Measurements from ENCODE around the gene ZNF181. TPM values are rescaled to one million over a fixed set of nuclear protein-coding genes. Genes with fewer than 3 reads are reported as not detected.

ZNF181 gene
- total RNA-seq, 1 experiment from 2014 or later: 13.1 TPM

Other genes starting within 250 kb of the ZNF181 start
- not detected in 2 replicates for gene SCGB2B2, start 57.1 kb upstream of the ZNF181 start, total RNA-seq (2014; rRNA removed; shearing (Covaris generic))
- 15.7 and 19.5 TPM in 2 replicates for gene ZNF302, start 56.6 kb upstream of the ZNF181 start, total RNA-seq (2014; rRNA removed; shearing (Covaris generic))
- 8.4 and 12.5 TPM in 2 replicates for gene ZNF599, start 39.0 kb downstream of the ZNF181 start, total RNA-seq (2014; rRNA removed; shearing (Covaris generic))
- gene ZNF30, start 192.7 kb downstream of the ZNF181 start, total RNA-seq (2014; rRNA removed; shearing (Covaris generic)): 2.8 and 3.2 TPM in 2 replicates
- 2.2 and 8.3 TPM in 2 replicates for gene ZNF792, start 230.0 kb downstream of the ZNF181 start, total RNA-seq (2014; rRNA removed; shearing (Covaris generic))